HS-5 (cell line): ENCODE data around the gene HOMER1.
"Not testable (repeated sequence)": the region's sequence is repeated elsewhere in the genome, so short reads cannot be mapped to it uniquely, and the experiment has no call there.

Source experiments
- DNase-seq: peaks from one replicate; pipeline ENCODE4 v3.0.0-alpha.2; 2012; ENCODE audit warnings: low read depth

The HOMER1 gene

GRCh38 chr5:79418276-79418675 is 95.7 kb downstream of the HOMER1 start:
- no peak for DNase-seq

DNA sequence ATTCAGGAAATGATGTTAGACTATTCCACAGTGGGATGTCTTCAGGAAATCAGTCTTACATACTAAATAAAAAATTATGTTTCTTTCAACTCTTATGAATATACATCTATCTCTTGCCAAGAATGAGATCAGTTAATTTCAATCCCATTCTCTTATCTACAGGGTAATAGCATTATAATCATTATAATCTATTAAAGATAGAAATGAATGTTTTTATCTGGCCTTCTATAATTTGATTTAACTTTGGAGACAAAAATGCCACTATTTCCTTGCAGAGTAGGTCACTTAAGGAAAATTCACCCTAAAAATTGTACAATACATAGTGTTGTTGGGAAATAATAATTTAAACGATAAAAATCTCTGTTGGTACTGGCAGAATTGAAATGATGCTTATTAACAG is 96.4 kb downstream of the HOMER1 start:
- DNase-seq, result no peak

DNA sequence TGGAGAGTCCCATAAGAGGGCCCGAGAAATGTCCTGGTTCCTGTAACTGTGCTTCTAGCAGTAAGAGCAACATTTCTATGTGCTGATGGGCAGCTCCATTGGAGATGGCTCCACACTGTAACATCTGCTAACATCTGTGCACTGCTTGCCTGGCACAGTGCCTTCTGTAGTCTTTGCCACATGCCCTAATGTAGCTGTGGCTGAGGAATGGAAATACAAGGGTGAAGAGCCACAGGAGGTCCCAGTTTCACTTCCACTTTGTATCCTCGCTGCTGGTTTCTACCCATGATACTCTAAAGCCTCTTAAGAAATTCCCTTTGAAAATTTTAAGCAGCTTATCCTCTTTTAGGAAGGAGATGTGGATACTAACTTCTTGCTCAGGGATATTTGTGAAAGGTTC is 97.4 kb downstream of the HOMER1 start:
- no peak for DNase-seq

- DNase-seq, result no peak
These were observed 100.8 kb downstream of the HOMER1 start for GRCh38 chr5:79413112-79413511.

DNA sequence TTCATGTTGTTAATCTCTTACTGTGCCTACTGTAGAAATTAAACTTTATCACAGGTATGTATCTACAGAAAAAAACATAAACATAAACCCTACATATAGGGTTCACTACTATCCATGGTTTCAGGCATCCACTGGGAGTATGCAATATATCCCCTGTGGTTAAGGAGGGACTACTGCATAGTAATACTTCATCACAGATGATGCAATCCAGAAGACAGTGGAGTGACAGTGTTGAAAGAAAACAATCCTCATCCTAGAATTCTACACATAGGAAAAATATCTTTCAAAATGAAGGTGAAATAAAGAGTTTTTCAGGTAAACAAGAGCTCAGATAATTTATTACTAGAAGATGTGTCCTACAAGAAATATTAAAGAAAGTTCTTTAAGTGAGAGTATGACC is 105.9 kb downstream of the HOMER1 start:
- DNase-seq, result no peak

DNA sequence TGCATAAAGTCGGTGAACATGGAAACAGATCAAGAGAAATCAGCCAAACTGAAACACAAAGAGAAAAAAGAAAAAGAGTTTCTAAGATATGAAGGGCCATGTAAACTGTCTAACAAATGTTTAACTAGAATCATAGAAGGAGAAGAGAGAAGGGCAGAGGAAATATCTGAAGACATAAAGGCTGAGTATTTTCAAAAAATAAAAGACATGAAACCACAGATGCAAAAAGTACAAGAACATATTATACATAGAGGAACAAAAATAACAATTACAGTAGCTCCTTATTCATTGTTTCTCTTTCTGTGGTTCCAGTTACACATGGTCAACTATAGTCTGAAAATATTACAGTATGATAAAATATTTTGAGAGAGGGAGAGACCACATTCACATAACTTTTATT is 106.3 kb downstream of the HOMER1 start:
- no peak for DNase-seq

DNA sequence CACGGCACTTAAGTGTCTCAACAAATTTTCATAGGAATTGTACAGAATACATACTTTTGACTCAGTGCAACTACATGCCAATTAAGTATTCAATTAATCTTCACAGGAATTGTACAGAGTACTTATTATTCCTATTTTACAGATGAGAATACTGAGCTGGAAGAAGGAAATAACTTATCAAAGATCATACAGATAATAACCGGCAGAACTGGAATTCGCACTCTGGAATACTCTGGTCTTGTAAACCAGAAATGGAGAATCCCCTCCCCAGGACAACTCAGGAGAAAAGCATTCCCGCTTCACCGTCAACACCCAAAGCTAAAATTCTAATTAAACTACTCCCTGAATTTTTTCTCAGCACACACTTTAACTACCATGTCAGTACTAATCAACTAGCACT is 112.7 kb downstream of the HOMER1 start:
- DNase-seq, result no peak

GRCh38 chr5:79399046-79399445 is 114.9 kb downstream of the HOMER1 start:
- no peak for DNase-seq

GRCh38 chr5:79397080-79397479 is 116.9 kb downstream of the HOMER1 start:
- DNase-seq, result no peak

DNA sequence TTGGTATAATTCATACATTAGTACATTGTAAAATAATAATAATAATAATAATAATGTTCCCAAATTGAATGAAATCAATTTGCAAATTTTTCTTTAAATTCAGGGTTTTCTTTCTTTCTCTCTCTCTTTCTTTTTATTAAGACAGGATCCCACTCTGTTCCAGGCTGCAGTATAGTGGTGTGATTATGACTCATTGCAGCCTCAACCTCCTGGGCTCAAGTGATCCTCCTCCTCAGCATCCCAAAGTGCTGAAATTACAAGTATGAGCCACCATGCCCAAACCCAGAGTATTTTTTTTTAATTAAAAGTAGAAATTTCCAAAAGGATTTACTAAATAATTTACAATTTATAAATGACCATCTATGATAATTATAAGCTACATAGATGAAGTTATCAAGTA is 117.7 kb downstream of the HOMER1 start:
- no peak for DNase-seq

- no peak for DNase-seq
These were observed 118.6 kb downstream of the HOMER1 start for GRCh38 chr5:79395296-79395695.

DNA sequence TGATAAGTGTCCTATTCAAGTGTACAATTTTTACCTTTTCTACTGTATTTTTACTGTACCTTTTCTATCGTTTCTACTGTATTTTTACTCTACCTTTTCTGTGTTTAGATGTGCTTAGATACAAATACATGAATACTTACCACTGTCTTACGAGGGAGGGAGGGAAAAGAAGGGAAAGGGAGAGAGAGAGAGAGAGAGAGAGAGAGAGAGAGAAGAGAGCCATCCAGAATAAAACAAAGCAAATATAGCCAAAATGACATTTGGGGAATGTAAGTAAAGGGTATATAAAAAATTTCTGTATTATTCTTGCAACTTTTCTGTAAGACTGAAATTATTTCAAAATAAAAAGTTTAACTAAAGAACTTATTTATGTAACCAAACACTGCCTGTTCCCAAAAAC is 121.2 kb downstream of the HOMER1 start:
- DNase-seq, result no peak

- DNase-seq, result no peak
These were observed 127.3 kb downstream of the HOMER1 start for GRCh38 chr5:79386679-79387078.

DNA sequence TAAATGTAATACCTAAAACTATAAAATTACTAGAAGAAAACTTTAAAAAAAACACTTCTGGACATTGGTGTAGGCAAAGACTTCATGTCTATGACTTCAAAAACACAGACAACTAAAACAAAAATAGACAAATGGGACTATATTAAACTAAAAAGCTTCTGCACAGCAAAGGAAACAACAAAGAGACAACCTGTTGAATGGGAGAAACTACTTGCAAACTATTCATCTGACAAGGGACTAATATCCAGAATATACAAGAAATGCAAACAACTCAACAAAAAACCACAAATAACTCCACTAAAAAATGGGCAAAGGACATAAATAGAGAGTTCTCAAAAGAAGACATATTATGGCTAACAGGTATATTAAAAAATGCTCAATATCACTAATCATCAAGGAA is 128.8 kb downstream of the HOMER1 start:
- not testable (repeated sequence) for DNase-seq

- no peak for DNase-seq
These were observed 135.3 kb downstream of the HOMER1 start for GRCh38 chr5:79378510-79379186.

DNA sequence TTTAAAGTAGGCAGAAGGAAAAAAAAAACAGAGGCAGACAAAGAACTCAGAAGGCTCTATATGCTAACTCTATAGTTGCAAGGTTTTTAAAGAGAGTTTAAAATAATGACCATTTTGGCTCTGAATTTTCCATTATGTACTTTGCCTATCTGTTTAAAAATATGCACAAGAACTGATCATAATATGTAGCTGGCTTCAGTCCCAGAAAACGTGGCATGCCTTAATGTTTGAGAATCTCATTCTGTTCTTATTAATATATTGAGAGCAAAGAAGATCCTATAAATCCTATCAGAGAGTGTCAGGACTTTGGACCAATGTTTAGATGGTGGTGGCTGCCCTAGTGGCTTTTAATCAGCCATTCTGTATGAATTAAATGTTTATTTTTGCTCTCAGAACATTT is 156.5 kb downstream of the HOMER1 start:
- no peak for DNase-seq

DNA sequence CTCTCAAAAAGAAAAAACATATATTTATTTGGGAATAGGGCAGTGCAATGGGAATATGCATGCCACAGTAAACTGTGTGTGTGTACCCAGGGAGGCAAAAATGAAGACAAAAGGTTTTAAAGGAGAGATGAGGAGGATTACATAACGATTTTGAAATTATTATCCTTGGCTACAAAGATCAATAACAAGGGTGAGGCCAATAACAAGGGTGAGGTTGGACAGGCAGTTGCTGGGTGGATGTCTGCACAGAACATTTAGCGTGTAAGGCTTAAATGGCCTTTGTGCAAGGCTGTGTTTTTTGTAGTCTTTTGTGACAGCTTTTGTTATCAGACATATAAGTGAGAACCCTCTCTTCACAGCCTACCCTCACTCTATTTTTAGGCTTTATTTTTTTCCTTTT is 164.1 kb downstream of the HOMER1 start:
- no peak for DNase-seq

GRCh38 chr5:79349047-79349446 is 164.9 kb downstream of the HOMER1 start:
- DNase-seq, result no peak

GRCh38 chr5:79346420-79346824 is 167.5 kb downstream of the HOMER1 start:
- DNase-seq, result peak; percentile 64

DNA sequence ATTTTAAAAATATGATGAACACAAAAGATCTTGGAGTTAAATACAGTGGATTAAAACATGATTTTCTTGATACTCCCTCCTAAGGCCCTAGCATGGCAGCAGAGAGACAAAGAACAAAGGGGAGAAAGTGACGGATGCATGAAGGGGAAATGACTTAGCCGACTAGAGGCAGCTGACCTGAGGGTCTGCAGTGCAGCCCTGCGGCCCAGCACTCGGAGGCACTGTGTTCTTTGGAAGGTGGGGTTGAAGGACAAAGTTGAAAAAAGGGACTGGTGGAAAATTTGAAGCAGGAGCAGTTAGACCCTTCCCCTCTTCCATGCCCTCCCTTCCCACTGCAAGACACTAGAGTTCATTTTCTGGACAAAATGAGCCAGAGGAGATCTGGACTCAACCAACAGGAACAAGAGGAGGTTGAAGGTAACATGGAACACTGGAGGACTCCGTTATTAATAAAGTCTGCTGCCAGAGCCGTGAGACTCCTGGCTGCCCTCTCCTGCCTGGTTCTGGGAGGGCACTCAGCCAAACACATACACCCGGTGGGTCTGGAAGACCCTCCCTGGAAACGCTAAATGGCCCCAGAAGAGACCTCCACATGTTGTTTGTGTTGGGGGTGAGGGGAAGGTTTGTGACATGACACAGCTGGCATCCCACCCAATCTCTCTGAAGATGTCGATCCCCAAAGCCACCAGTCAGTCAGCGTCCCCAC is 179.9 kb downstream of the HOMER1 start:
- no peak for DNase-seq

DNA sequence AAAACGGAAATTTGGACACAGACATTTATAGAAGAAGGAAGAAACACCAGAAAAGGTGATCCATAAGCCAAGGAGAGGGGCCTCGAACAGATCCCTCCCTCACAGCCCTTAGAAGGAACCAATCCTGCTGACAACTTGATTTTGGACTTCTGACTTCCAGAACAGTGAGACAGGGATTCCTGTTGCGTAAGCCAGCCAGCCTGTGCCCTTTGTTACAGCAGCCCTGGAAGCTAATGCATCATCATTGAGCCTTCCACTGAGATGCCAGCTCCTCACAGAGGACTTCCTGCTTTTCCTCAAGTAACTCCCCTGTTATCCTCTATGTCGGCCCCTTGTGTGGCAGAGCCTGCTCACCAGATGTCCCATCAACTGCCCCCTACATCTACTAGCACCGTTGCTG is 183.9 kb downstream of the HOMER1 start:
- no peak for DNase-seq

- no peak for DNase-seq
These were observed 184.5 kb downstream of the HOMER1 start for GRCh38 chr5:79329453-79329852.
